BLaER1 treated with 17β-estradiol and CSF1 and Interleukin-3, amounts not matched to agents 10 nM and 100 nM (cell line): ENCODE results near the gene PRDM1.

ENCODE experiments used
- H3K27ac ChIP-seq, 11 experiments: shearing (Covaris generic); formaldehyde crosslinking; 2 replicates each; pipeline ENCODE4 v1.8.1; 2022
- H3K27me3 ChIP-seq, 11 experiments: shearing (Covaris generic); formaldehyde crosslinking; 2 replicates each; pipeline ENCODE4 v1.8.1; 2022
- H3K36me3 ChIP-seq, 11 experiments: shearing (Covaris generic); formaldehyde crosslinking; 2 replicates each; pipeline ENCODE4 v1.8.1; 2022
- H3K4me1 ChIP-seq, 10 experiments: shearing (Covaris generic); formaldehyde crosslinking; 2 replicates each; pipeline ENCODE4 v1.8.1; 2022
- H3K4me2 ChIP-seq, 11 experiments: shearing (Covaris generic); formaldehyde crosslinking; 2 replicates each; pipeline ENCODE4 v1.8.1; 2022
- H3K4me3 ChIP-seq, 10 experiments: shearing (Covaris generic); formaldehyde crosslinking; 2 replicates each; pipeline ENCODE4 v1.8.1; 2022
- H3K9ac ChIP-seq, 11 experiments: shearing (Covaris generic); formaldehyde crosslinking; 2 replicates each; pipeline ENCODE4 v1.8.1; 2022
- H3K9me3 ChIP-seq, 11 experiments: shearing (Covaris generic); formaldehyde crosslinking; replicated peaks in 1 of 11; 2 replicates each; pipeline ENCODE4 v1.8.1; 2022
- H4K20me1 ChIP-seq, 11 experiments: shearing (Covaris generic); formaldehyde crosslinking; 2 replicates each; pipeline ENCODE4 v1.8.1; 2022
- Cebpa-rat ChIP-seq, 11 experiments: shearing (Covaris generic); IDR thresholded peaks; 2 replicates each; pipeline ENCODE4 v1.8.1; 2022

PRDM1 gene

GRCh38 chr6:106097411-106098231 is 11.5 kb downstream of the PRDM1 start:
- no peaks in the 10 kb centered on the region for H3K27me3 ChIP-seq

GRCh38 chr6:106098383-106099234 is 12.5 kb downstream of the PRDM1 start:
- Histone ChIP-seq H3K4me3 (peak overlapping the region; percentile 46 to 70 (median 58); a peak in 19 of 20 replicates), H3K4me2 (peak overlapping the region; percentile 76 to 95 (median 84)), H3K9me3 (peaks cover 0 to 3% (median 0%) of the 10 kb centered on the region in 11 experiments; a peak in 1 of 22 replicates), H4K20me1 (peaks cover 0 to 100% (median 49%) of the 10 kb centered on the region in 11 experiments; a peak in 16 of 22 replicates), H3K27me3 (no peaks in the 10 kb centered on the region), H3K4me1 (peaks cover 52 to 95% (median 59%) of the 10 kb centered on the region in 10 experiments), H3K27ac (peak overlapping the region; percentile 56 to 88 (median 72); a peak in 21 of 22 replicates), H3K36me3 (peaks cover 0 to 99% (median 82%) of the 10 kb centered on the region in 11 experiments; a peak in 20 of 22 replicates), H3K9ac (peak overlapping the region; percentile 47 to 81 (median 72); a peak in 20 of 22 replicates)
- no peak for TF ChIP-seq Cebpa-rat (IDR thresholded peaks at IDR 0.05)

More at GRCh38 chr6:106097411-106098231, 11.5 kb downstream of the PRDM1 start:
- Histone ChIP-seq H3K4me2 (peak overlapping the region; percentile 76 to 95 (median 84)), H3K4me1 (peaks cover 42 to 95% (median 59%) of the 10 kb centered on the region in 10 experiments), H3K36me3 (peaks cover 0 to 98% (median 81%) of the 10 kb centered on the region in 11 experiments; a peak in 20 of 22 replicates), H4K20me1 (peaks cover 0 to 100% (median 49%) of the 10 kb centered on the region in 11 experiments; a peak in 16 of 22 replicates), H3K4me3 (peak overlapping the region; percentile 46 to 70 (median 58)), H3K9me3 (no peaks in the 10 kb centered on the region), H3K9ac (peak overlapping the region; percentile 47 to 81 (median 72)), H3K27ac (peak overlapping the region; percentile 56 to 88 (median 72))
- TF ChIP-seq Cebpa-rat (IDR thresholded peaks at IDR 0.05) = no peak

- Histone ChIP-seq H3K4me3 (no peak overlapping the region), H3K27me3 (no peaks in the 10 kb centered on the region), H4K20me1 (peaks cover 0 to 100% (median 49%) of the 10 kb centered on the region in 11 experiments; a peak in 16 of 22 replicates), H3K36me3 (peaks cover 0 to 99% (median 88%) of the 10 kb centered on the region in 11 experiments; a peak in 20 of 22 replicates), H3K4me1 (peaks cover 50 to 94% (median 55%) of the 10 kb centered on the region in 10 experiments), H3K27ac (peak overlapping the region in 3 of 11 experiments; percentile 72 to 88 (median 81); a peak in 4 of 22 replicates), H3K4me2 (peak overlapping the region in 8 of 11 experiments; percentile 76 to 95 (median 82); a peak in 15 of 22 replicates), H3K9ac (no peak overlapping the region), H3K9me3 (peaks cover 0 to 7% (median 0%) of the 10 kb centered on the region in 11 experiments; a peak in 4 of 22 replicates)
- no peak for TF ChIP-seq Cebpa-rat (IDR thresholded peaks at IDR 0.05)
Observed at GRCh38 chr6:106099235-106099537, 13.1 kb downstream of the PRDM1 start.

- H3K9me3 ChIP-seq = peaks cover 0 to 23% (median 14%) of the 10 kb centered on the region in 11 experiments; a peak in 17 of 22 replicates
- peaks cover 0 to 100% (median 44%) of the 10 kb centered on the region in 11 experiments; a peak in 17 of 22 replicates for H4K20me1 ChIP-seq
- H3K4me2 ChIP-seq = peak overlapping the region in 2 of 11 experiments; percentile 12 to 34; a peak in 3 of 22 replicates
- H3K36me3 ChIP-seq = peaks cover 9 to 99% (median 88%) of the 10 kb centered on the region in 11 experiments; a peak in 21 of 22 replicates
- no peak overlapping the region for H3K9ac ChIP-seq
- H3K27ac ChIP-seq = no peak overlapping the region
- H3K4me3 ChIP-seq = no peak overlapping the region
- peaks cover 40 to 83% (median 47%) of the 10 kb centered on the region in 10 experiments for H3K4me1 ChIP-seq
- H3K27me3 ChIP-seq = no peaks in the 10 kb centered on the region
- TF ChIP-seq Cebpa-rat (IDR thresholded peaks at IDR 0.05) = no peak
Observed at GRCh38 chr6:106100755-106101154, 14.6 kb downstream of the PRDM1 start.

- H3K27me3 ChIP-seq = no peaks in the 10 kb centered on the region
- TF ChIP-seq Cebpa-rat (IDR thresholded peaks at IDR 0.05) = no peak
- peaks cover 0 to 100% (median 46%) of the 10 kb centered on the region in 11 experiments; a peak in 17 of 22 replicates for H4K20me1 ChIP-seq
- no peak overlapping the region for H3K9ac ChIP-seq
- H3K4me2 ChIP-seq = peak overlapping the region in 3 of 11 experiments; percentile 8 to 14 (median 12); a peak in 4 of 22 replicates
- no peak overlapping the region for H3K4me3 ChIP-seq
- H3K27ac ChIP-seq = no peak overlapping the region
- H3K36me3 ChIP-seq = peaks cover 10 to 99% (median 88%) of the 10 kb centered on the region in 11 experiments; a peak in 21 of 22 replicates
- H3K4me1 ChIP-seq = peaks cover 33 to 83% (median 42%) of the 10 kb centered on the region in 10 experiments
- peaks cover 0 to 25% (median 15%) of the 10 kb centered on the region in 11 experiments; a peak in 17 of 22 replicates for H3K9me3 ChIP-seq
Observed at GRCh38 chr6:106101466-106101865, 15.3 kb downstream of the PRDM1 start.

GRCh38 chr6:106102034-106102433 is 15.9 kb downstream of the PRDM1 start:
- Histone ChIP-seq H3K9ac (no peak overlapping the region), H3K9me3 (peaks cover 0 to 27% (median 18%) of the 10 kb centered on the region in 11 experiments; a peak in 17 of 22 replicates), H3K27me3 (no peaks in the 10 kb centered on the region), H3K4me2 (peak overlapping the region in 3 of 11 experiments; percentile 12 to 56 (median 17); a peak in 3 of 22 replicates), H3K4me3 (no peak overlapping the region), H4K20me1 (peaks cover 0 to 100% (median 51%) of the 10 kb centered on the region in 11 experiments; a peak in 17 of 22 replicates), H3K36me3 (peaks cover 15 to 99% (median 90%) of the 10 kb centered on the region in 11 experiments; a peak in 21 of 22 replicates), H3K27ac (no peak overlapping the region), H3K4me1 (peaks cover 27 to 83% (median 36%) of the 10 kb centered on the region in 10 experiments)
- no peak for TF ChIP-seq Cebpa-rat (IDR thresholded peaks at IDR 0.05)

GRCh38 chr6:106102967-106103727 is 17.0 kb downstream of the PRDM1 start:
- Histone ChIP-seq H3K4me3 (no peak overlapping the region), H3K36me3 (peaks cover 16 to 100% (median 98%) of the 10 kb centered on the region in 11 experiments; a peak in 21 of 22 replicates), H3K27ac (no peak overlapping the region)

More at GRCh38 chr6:106102967-106103727, 17.0 kb downstream of the PRDM1 start:
- TF ChIP-seq Cebpa-rat (IDR thresholded peaks at IDR 0.05) = no peak
- Histone ChIP-seq H3K4me2 (peak overlapping the region; percentile 17 to 72 (median 53)), H3K27me3 (no peaks in the 10 kb centered on the region), H3K9me3 (peaks cover 0 to 29% (median 18%) of the 10 kb centered on the region in 11 experiments; a peak in 17 of 22 replicates), H3K9ac (peak overlapping the region in 3 of 11 experiments; percentile 1 to 29 (median 23); a peak in 1 of 22 replicates), H3K4me1 (peaks cover 20 to 78% (median 27%) of the 10 kb centered on the region in 10 experiments), H4K20me1 (peaks cover 0 to 100% (median 55%) of the 10 kb centered on the region in 11 experiments; a peak in 17 of 22 replicates)
